Measurements from ENCODE around the gene SERPINE2.

DNA sequence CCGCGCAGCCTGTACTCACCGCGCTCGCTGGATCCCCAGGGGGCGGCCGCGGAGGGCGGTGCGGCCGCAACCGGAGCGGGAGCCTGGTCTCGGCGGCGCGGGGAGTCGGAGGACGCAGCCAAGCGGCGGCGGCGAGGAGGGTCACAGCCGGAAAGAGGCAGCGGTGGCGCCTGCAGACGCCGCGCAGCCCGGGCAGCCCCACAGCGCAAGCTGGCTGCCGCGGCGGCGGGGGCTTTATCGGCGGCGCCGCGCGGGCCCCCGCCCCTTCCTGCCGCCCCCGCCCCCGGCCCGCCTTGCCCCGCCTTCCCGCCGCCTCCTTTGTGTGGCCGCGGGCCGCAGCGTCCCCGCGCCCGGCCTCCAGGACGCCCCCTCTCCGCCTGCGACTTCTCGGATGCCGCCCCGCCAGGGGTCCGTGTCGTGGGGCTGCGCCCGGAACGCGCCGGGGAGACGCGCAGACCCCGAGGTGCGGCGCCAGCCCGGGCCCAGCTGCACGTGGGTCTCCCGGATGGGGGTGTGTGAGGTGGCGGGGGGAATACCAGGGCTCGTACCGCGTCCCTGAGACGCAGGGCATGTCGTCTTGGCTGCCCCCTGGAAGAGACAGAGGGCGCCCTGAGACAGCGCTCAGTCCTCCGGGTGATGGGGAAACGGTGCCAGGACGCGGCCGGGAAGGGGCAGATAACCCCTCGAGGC, at the start of gene SERPINE2:
- TF ChIP-seq, protein P1, sequence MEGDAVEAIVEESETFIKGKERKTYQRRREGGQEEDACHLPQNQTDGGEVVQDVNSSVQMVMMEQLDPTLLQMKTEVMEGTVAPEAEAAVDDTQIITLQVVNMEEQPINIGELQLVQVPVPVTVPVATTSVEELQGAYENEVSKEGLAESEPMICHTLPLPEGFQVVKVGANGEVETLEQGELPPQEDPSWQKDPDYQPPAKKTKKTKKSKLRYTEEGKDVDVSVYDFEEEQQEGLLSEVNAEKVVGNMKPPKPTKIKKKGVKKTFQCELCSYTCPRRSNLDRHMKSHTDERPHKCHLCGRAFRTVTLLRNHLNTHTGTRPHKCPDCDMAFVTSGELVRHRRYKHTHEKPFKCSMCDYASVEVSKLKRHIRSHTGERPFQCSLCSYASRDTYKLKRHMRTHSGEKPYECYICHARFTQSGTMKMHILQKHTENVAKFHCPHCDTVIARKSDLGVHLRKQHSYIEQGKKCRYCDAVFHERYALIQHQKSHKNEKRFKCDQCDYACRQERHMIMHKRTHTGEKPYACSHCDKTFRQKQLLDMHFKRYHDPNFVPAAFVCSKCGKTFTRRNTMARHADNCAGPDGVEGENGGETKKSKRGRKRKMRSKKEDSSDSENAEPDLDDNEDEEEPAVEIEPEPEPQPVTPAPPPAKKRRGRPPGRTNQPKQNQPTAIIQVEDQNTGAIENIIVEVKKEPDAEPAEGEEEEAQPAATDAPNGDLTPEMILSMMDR (IDR thresholded peaks at IDR 0.05), result peak in 9 of 12 donors; percentile 21 to 54 (median 41)
- peak in 1 of 2 donors; percentile 36 for TF ChIP-seq POLR2A (IDR thresholded peaks at IDR 0.05)

All from heart left ventricle (tissue), 13 donors.